H7 (cell line): ENCODE results near the gene ELL. TPM values are rescaled to one million over a fixed set of nuclear protein-coding genes. Genes with fewer than 3 reads are reported as not detected.

Experiments
- DNase-seq: peaks from one replicate; pipeline ENCODE4 v3.0.0; 2012
- H3K27me3 ChIP-seq: 2 replicates; pipeline ENCODE4 v1.6.0; 2011; ENCODE audit warnings: mild to moderate bottlenecking, low read length; ENCODE audit not compliant: control insufficient read depth, insufficient read depth
- H3K36me3 ChIP-seq: replicated peaks from 2 replicates; pipeline ENCODE4 v1.5.1; 2011; ENCODE audit warnings: low read length; ENCODE audit not compliant: control insufficient read depth, insufficient read depth
- H3K4me3 ChIP-seq: 2 replicates; pipeline ENCODE4 v1.5.1; 2011; ENCODE audit warnings: low read depth, mild to moderate bottlenecking, control low read depth, low read length, moderate library complexity; ENCODE audit not compliant: insufficient read depth
- total RNA-seq: library from RNA; depleted of rRNA; stranded (reverse); fragments of >200 nt; shearing (Covaris generic); gene quantifications from 2 replicates; pipeline ENCODE4 v1.2.3, GENCODE V29; 2014

ELL gene
- total RNA-seq, 1 experiment from 2014 or later, result 17.0 TPM

- Histone ChIP-seq H3K36me3 (no peaks in the 10 kb centered on the region), H3K4me3 (peak overlapping the region; percentile 99), H3K27me3 (no peaks in the 10 kb centered on the region)
- DNase-seq, result peak; percentile 79
Measured at GRCh38 chr19:18519962-18520847, 1.7 kb downstream of the ELL start.

GRCh38 chr19:18518639-18519038 lies 3.2 kb downstream of the ELL start:
- Histone ChIP-seq H3K27me3 (no peaks in the 10 kb centered on the region), H3K4me3 (no peak overlapping the region)
- DNase-seq, result no peak

GRCh38 chr19:18517606-18518005 lies 4.3 kb downstream of the ELL start:
- Histone ChIP-seq H3K36me3 (no peaks in the 10 kb centered on the region), H3K27me3 (no peaks in the 10 kb centered on the region), H3K4me3 (no peak overlapping the region)
- no peak for DNase-seq

More at GRCh38 chr19:18518639-18519038, 3.2 kb downstream of the ELL start:
- H3K36me3 ChIP-seq, result no peaks in the 10 kb centered on the region

GRCh38 chr19:18515959-18516358 lies 5.9 kb downstream of the ELL start:
- Histone ChIP-seq H3K27me3 (no peaks in the 10 kb centered on the region), H3K36me3 (no peaks in the 10 kb centered on the region), H3K4me3 (no peak overlapping the region)
- DNase-seq, result no peak

- H3K4me3 ChIP-seq, result no peak overlapping the region
- no peaks in the 10 kb centered on the region for H3K27me3 ChIP-seq
- DNase-seq, result no peak
- H3K36me3 ChIP-seq, result no peaks in the 10 kb centered on the region
Measured at GRCh38 chr19:18514800-18515682, 6.8 kb downstream of the ELL start.

- no peak overlapping the region for H3K4me3 ChIP-seq
- no peaks in the 10 kb centered on the region for H3K36me3 ChIP-seq
- H3K27me3 ChIP-seq, result no peaks in the 10 kb centered on the region
- no peak for DNase-seq
Measured at GRCh38 chr19:18513868-18514267, 8.0 kb downstream of the ELL start.

GRCh38 chr19:18510216-18510615 lies 11.7 kb downstream of the ELL start:
- no peaks in the 10 kb centered on the region for H3K27me3 ChIP-seq
- H3K36me3 ChIP-seq, result no peaks in the 10 kb centered on the region
- no peak overlapping the region for H3K4me3 ChIP-seq
- no peak for DNase-seq

GRCh38 chr19:18508585-18508984 lies 13.3 kb downstream of the ELL start:
- Histone ChIP-seq H3K36me3 (no peaks in the 10 kb centered on the region), H3K27me3 (no peaks in the 10 kb centered on the region), H3K4me3 (no peak overlapping the region)
- DNase-seq, result no peak

GRCh38 chr19:18507727-18508440 lies 14.0 kb downstream of the ELL start:
- DNase-seq, result no peak

GRCh38 chr19:18507021-18507726 lies 14.7 kb downstream of the ELL start:
- Histone ChIP-seq H3K36me3 (no peaks in the 10 kb centered on the region), H3K4me3 (no peak overlapping the region), H3K27me3 (no peaks in the 10 kb centered on the region)
- no peak for DNase-seq

More at GRCh38 chr19:18507727-18508440, 14.0 kb downstream of the ELL start:
- Histone ChIP-seq H3K4me3 (no peak overlapping the region), H3K36me3 (no peaks in the 10 kb centered on the region), H3K27me3 (no peaks in the 10 kb centered on the region)

GRCh38 chr19:18506101-18506930 lies 15.6 kb downstream of the ELL start:
- Histone ChIP-seq H3K27me3 (no peaks in the 10 kb centered on the region), H3K36me3 (no peaks in the 10 kb centered on the region), H3K4me3 (no peak overlapping the region)
- no peak for DNase-seq

- no peaks in the 10 kb centered on the region for H3K36me3 ChIP-seq
- no peaks in the 10 kb centered on the region for H3K27me3 ChIP-seq
- DNase-seq, result no peak
- no peak overlapping the region for H3K4me3 ChIP-seq
Measured at GRCh38 chr19:18504886-18505610, 16.8 kb downstream of the ELL start.
